ENCODE data around the gene TMEM259. TPM values are rescaled to one million over a fixed set of nuclear protein-coding genes. Genes with fewer than 3 reads are reported as not detected.
A peak's percentile ranks its signal among the peaks of the same experiment; 100 is the strongest.

The TMEM259 gene
- total and polyA plus RNA-seq, 2 of the 13 experiments (the other 11 are each of a cell fraction or from before 2014, with no cell fraction given): 64.7 to 164 TPM

DNA sequence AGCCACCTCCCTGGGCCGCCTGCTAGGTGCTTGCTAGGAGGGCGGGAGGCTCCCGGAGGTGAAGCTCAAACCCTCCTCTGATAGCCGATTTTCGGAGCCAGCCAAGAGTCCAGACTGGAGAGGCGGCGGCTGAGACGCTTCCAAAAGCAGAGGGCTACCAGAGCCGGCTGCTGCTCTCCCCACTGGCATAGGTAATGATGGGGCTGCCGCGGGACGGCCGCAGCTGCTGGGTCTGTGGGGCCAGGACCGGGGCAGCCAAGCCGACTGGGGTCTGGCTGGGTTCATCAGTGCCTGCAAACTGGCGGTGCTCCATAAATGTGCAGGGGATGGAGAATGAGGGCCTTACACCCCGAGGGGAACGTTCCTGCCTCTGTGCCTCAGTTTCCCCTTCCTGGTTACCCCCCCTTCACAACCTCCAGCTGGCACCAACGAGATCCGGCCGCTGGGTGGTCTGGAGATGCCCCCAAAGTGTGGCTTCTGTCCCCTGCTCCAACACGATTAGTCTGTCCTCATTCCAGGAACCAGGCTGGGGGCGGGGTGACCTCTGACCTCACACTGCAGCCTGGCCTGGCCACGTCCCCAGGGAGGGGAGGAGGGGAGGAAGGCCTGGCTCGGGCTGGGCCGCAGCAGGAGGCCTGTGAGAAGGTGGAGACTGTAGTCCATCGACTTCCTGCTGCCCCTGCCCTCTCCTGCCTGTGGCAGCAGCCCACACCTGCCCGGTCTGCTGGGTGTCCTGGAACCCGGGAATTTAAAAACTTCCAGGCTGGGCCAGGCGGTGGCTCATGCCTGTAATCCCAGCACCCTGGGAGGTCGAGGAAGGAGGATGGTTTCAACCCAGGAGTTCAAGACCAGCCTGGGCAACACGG is 40.6 kb downstream of the TMEM259 start (continued):
- TF ChIP-seq, protein P1, sequence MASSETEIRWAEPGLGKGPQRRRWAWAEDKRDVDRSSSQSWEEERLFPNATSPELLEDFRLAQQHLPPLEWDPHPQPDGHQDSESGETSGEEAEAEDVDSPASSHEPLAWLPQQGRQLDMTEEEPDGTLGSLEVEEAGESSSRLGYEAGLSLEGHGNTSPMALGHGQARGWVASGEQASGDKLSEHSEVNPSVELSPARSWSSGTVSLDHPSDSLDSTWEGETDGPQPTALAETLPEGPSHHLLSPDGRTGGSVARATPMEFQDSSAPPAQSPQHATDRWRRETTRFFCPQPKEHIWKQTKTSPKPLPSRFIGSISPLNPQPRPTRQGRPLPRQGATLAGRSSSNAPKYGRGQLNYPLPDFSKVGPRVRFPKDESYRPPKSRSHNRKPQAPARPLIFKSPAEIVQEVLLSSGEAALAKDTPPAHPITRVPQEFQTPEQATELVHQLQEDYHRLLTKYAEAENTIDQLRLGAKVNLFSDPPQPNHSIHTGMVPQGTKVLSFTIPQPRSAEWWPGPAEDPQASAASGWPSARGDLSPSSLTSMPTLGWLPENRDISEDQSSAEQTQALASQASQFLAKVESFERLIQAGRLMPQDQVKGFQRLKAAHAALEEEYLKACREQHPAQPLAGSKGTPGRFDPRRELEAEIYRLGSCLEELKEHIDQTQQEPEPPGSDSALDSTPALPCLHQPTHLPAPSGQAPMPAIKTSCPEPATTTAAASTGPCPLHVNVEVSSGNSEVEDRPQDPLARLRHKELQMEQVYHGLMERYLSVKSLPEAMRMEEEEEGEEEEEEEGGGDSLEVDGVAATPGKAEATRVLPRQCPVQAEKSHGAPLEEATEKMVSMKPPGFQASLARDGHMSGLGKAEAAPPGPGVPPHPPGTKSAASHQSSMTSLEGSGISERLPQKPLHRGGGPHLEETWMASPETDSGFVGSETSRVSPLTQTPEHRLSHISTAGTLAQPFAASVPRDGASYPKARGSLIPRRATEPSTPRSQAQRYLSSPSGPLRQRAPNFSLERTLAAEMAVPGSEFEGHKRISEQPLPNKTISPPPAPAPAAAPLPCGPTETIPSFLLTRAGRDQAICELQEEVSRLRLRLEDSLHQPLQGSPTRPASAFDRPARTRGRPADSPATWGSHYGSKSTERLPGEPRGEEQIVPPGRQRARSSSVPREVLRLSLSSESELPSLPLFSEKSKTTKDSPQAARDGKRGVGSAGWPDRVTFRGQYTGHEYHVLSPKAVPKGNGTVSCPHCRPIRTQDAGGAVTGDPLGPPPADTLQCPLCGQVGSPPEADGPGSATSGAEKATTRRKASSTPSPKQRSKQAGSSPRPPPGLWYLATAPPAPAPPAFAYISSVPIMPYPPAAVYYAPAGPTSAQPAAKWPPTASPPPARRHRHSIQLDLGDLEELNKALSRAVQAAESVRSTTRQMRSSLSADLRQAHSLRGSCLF (CRISPR knock-in tag; IDR thresholded peaks at IDR 0.05; ENCODE audit: borderline replicate concordance): no peak
- no peak; the same call in 1 of the 2 replicates for TF ChIP-seq MAZ (IDR thresholded peaks at IDR 0.05; ENCODE audit: borderline replicate concordance, low read depth, low read length)
- peak; percentile 96 for TF ChIP-seq MAZ (CRISPR knock-in tag; IDR thresholded peaks at IDR 0.05; ENCODE audit: low read depth)
- no peak for TF ChIP-seq ZBTB1 (CRISPR knock-in tag; IDR thresholded peaks at IDR 0.05; ENCODE audit: borderline replicate concordance)
- no peak for TF ChIP-seq KLF13 (CRISPR knock-in tag; IDR thresholded peaks at IDR 0.05)
- 0 out of 2 replicates have a peak, but pooled peaks have one; percentile 27 for TF ChIP-seq KMT2B (CRISPR knock-in tag; IDR thresholded peaks at IDR 0.05)
- peak; percentile 75 for TF ChIP-seq POLR2G (IDR thresholded peaks at IDR 0.05; ENCODE audit: low read depth, low read length)
- TF ChIP-seq, protein P2, sequence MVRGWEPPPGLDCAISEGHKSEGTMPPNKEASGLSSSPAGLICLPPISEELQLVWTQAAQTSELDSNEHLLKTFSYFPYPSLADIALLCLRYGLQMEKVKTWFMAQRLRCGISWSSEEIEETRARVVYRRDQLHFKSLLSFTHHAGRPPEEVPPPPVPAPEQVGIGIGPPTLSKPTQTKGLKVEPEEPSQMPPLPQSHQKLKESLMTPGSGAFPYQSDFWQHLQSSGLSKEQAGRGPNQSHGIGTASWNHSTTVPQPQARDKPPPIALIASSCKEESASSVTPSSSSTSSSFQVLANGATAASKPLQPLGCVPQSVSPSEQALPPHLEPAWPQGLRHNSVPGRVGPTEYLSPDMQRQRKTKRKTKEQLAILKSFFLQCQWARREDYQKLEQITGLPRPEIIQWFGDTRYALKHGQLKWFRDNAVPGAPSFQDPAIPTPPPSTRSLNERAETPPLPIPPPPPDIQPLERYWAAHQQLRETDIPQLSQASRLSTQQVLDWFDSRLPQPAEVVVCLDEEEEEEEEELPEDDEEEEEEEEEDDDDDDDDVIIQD (CRISPR knock-in tag; IDR thresholded peaks at IDR 0.05; ENCODE audit: low read depth): no peak
- TF ChIP-seq ZFP37 (CRISPR knock-in tag; IDR thresholded peaks at IDR 0.05; ENCODE audit: borderline replicate concordance): no peak
- no peak for TF ChIP-seq RBM39 (IDR thresholded peaks at IDR 0.05; ENCODE audit: low read depth, low read length, poor library complexity, severe bottlenecking)
- TF ChIP-seq YEATS2 (CRISPR knock-in tag; IDR thresholded peaks at IDR 0.05; ENCODE audit: borderline replicate concordance): peak; percentile 73; the same call in 1 of the 2 replicates
- TF ChIP-seq BHLHE40 (IDR thresholded peaks at IDR 0.05; ENCODE audit: low read length): no peak
- TF ChIP-seq NFRKB (IDR thresholded peaks at IDR 0.05): no peak
- TF ChIP-seq ZC3H13 (CRISPR knock-in tag; IDR thresholded peaks at IDR 0.05): peak; percentile 79; the same call in 1 of the 2 replicates
- TF ChIP-seq, protein P3, sequence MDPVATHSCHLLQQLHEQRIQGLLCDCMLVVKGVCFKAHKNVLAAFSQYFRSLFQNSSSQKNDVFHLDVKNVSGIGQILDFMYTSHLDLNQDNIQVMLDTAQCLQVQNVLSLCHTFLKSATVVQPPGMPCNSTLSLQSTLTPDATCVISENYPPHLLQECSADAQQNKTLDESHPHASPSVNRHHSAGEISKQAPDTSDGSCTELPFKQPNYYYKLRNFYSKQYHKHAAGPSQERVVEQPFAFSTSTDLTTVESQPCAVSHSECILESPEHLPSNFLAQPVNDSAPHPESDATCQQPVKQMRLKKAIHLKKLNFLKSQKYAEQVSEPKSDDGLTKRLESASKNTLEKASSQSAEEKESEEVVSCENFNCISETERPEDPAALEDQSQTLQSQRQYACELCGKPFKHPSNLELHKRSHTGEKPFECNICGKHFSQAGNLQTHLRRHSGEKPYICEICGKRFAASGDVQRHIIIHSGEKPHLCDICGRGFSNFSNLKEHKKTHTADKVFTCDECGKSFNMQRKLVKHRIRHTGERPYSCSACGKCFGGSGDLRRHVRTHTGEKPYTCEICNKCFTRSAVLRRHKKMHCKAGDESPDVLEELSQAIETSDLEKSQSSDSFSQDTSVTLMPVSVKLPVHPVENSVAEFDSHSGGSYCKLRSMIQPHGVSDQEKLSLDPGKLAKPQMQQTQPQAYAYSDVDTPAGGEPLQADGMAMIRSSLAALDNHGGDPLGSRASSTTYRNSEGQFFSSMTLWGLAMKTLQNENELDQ (CRISPR knock-in tag; IDR thresholded peaks at IDR 0.05; ENCODE audit: borderline replicate concordance): no peak
- TF ChIP-seq ZNF235 (CRISPR knock-in tag; IDR thresholded peaks at IDR 0.05; ENCODE audit: borderline replicate concordance): peak; percentile 29; the same call in 1 of the 2 replicates
- TF ChIP-seq ZNF30 (CRISPR knock-in tag; IDR thresholded peaks at IDR 0.05): no peak
- no peak for TF ChIP-seq ZNF597 (CRISPR knock-in tag; IDR thresholded peaks at IDR 0.05)
- no peak for TF ChIP-seq RFX1 (IDR thresholded peaks at IDR 0.05)

Measured in HepG2 (cell line).